Neural crest cell (in vitro differentiated cells): ENCODE data around the gene TMEM106C. TPM values are rescaled to one million over a fixed set of nuclear protein-coding genes. Genes with fewer than 3 reads are reported as not detected.
"Not testable (repeated sequence)": the region's sequence is repeated elsewhere in the genome, so short reads cannot be mapped to it uniquely, and the experiment has no call there.

ENCODE experiments used
- DNase-seq: peaks from one replicate; pipeline ENCODE4 v3.0.0; 2021; ENCODE audit warnings: low read depth, mixed read lengths, low spot score
- H3K27ac Mint-ChIP-seq: one replicate; pipeline ENCODE4 v1.8.0; 2021; ENCODE audit warnings: mild to moderate bottlenecking, mixed read lengths; ENCODE audit not compliant: unreplicated experiment
- H3K27me3 Mint-ChIP-seq: 2 replicates; pipeline ENCODE4 v1.8.0; 2021; ENCODE audit warnings: low read depth, mild to moderate bottlenecking, mixed read lengths
- H3K36me3 Mint-ChIP-seq: 2 replicates; pipeline ENCODE4 v1.8.0; 2021; ENCODE audit warnings: low read depth, mild to moderate bottlenecking, mixed read lengths
- H3K4me1 Mint-ChIP-seq: 2 replicates; pipeline ENCODE4 v1.8.0; 2021; ENCODE audit warnings: mixed read lengths
- H3K4me3 Mint-ChIP-seq: one replicate; pipeline ENCODE4 v1.8.0; 2021; ENCODE audit warnings: mild to moderate bottlenecking, mixed read lengths
- H3K9me3 Mint-ChIP-seq: 2 replicates; pipeline ENCODE4 v1.8.0; 2021; ENCODE audit warnings: mixed read lengths
- CTCF ChIP-seq: fragments of 200-600 bp; sonication (generic); conservative IDR thresholded peaks from 2 replicates; pipeline ENCODE4 v1.5.0; 2021; ENCODE audit warnings: antibody characterized with exemption, mild to moderate bottlenecking
- total RNA-seq: library from RNA; stranded (reverse); gene quantifications from 2 replicates; pipeline ENCODE4 v1.2.1, GENCODE V29; 2021

TMEM106C gene
- total RNA-seq, 1 donor from 2014 or later, result 159 TPM

- peak; percentile 72 for DNase-seq
- Mint-ChIP-seq H3K9me3 (no peaks in the 10 kb centered on the region), H3K36me3 (no peaks in the 10 kb centered on the region), H3K4me3 (no peak overlapping the region), H3K4me1 (peaks cover 9% of the 10 kb centered on the region), H3K27ac (no peak overlapping the region), H3K27me3 (no peaks in the 10 kb centered on the region)
- peak; percentile 88 for TF ChIP-seq CTCF
Measured at GRCh38 chr12:47949441-47950341, 13.7 kb upstream of the TMEM106C start.

GRCh38 chr12:47950856-47951468, 12.4 kb upstream of the TMEM106C start:
- Mint-ChIP-seq H3K27me3 (no peaks in the 10 kb centered on the region), H3K27ac (no peak overlapping the region), H3K36me3 (no peaks in the 10 kb centered on the region), H3K4me1 (peaks cover 9% of the 10 kb centered on the region), H3K4me3 (no peak overlapping the region), H3K9me3 (no peaks in the 10 kb centered on the region)
- DNase-seq, result no peak
- no peak for TF ChIP-seq CTCF

- Mint-ChIP-seq H3K9me3 (peaks cover 2% of the 10 kb centered on the region), H3K36me3 (no peaks in the 10 kb centered on the region), H3K4me1 (peaks cover 9% of the 10 kb centered on the region), H3K27me3 (no peaks in the 10 kb centered on the region), H3K4me3 (no peak overlapping the region), H3K27ac (no peak overlapping the region)
- TF ChIP-seq CTCF, result no peak
- no peak for DNase-seq
Measured at GRCh38 chr12:47954058-47954457, 9.3 kb upstream of the TMEM106C start.

GRCh38 chr12:47954467-47955045, 8.8 kb upstream of the TMEM106C start:
- Mint-ChIP-seq H3K27me3 (no peaks in the 10 kb centered on the region), H3K9me3 (peaks cover 2% of the 10 kb centered on the region), H3K36me3 (no peaks in the 10 kb centered on the region), H3K4me1 (peaks cover 5% of the 10 kb centered on the region), H3K27ac (no peak overlapping the region), H3K4me3 (no peak overlapping the region)
- TF ChIP-seq CTCF, result no peak
- no peak for DNase-seq

- H3K4me1 Mint-ChIP-seq, result peaks cover 4% of the 10 kb centered on the region
- H3K27ac Mint-ChIP-seq, result no peak overlapping the region
- H3K27me3 Mint-ChIP-seq, result no peaks in the 10 kb centered on the region
- TF ChIP-seq CTCF, result no peak
- no peak for DNase-seq
- H3K36me3 Mint-ChIP-seq, result no peaks in the 10 kb centered on the region
- H3K4me3 Mint-ChIP-seq, result no peak overlapping the region
- H3K9me3 Mint-ChIP-seq, result peaks cover 2% of the 10 kb centered on the region
Measured at GRCh38 chr12:47955059-47955458, 8.3 kb upstream of the TMEM106C start.

GRCh38 chr12:47957671-47958070, 5.7 kb upstream of the TMEM106C start:
- H3K9me3 Mint-ChIP-seq, H3K4me1 Mint-ChIP-seq, H3K36me3 Mint-ChIP-seq, H3K27ac Mint-ChIP-seq, DNase-seq, H3K4me3 Mint-ChIP-seq, H3K27me3 Mint-ChIP-seq: not testable (repeated sequence)
